Posterior vena cava (tissue), 2 donors: ENCODE results near the gene CARMIL3. TPM values are rescaled to one million over a fixed set of nuclear protein-coding genes. Genes with fewer than 3 reads are reported as not detected.
"Not testable (repeated sequence)": the region's sequence is repeated elsewhere in the genome, so short reads cannot be mapped to it uniquely, and the experiment has no call there.

Experiments used
- DNase-seq: peaks from one replicate; pipeline ENCODE4 v3.0.0-alpha.2; 2020; ENCODE audit warnings: low spot score
- intact Hi-C, 2 donors: fragments of 100-400 bp; cut with DNase I; formaldehyde crosslinking; loops; one replicate each; pipeline versions ENCODE4 v1.14.1 to v1.14.2; 2022 to 2023
- total RNA-seq, 2 donors: library from RNA; stranded (reverse); fragmentation: NEBNext Ultra II Directional; extraction: Animal tissue kit (Norgen Biotek cat#: 25700); gene quantifications; one replicate each; pipeline ENCODE4 v1.2.1, GENCODE V29; 2021
- donor health status: DM: yes; HTN: yes; CAD: no.
- donor health status: DM: yes; HTN: yes; CAD: no.

Gene CARMIL3
- total RNA-seq, 2 donors from 2014 or later = 0.14 to 0.23 TPM

GRCh38 chr14:24036963-24037657, 14.7 kb upstream of the CARMIL3 start:
- intact Hi-C loops, DNase-seq: not testable (repeated sequence)

- intact Hi-C loops = no loop called here
- no peak for DNase-seq
Measured at GRCh38 chr14:24037658-24038037, 14.2 kb upstream of the CARMIL3 start.

GRCh38 chr14:24038686-24039085, 13.1 kb upstream of the CARMIL3 start:
- intact Hi-C loops = no loop called here

DNA sequence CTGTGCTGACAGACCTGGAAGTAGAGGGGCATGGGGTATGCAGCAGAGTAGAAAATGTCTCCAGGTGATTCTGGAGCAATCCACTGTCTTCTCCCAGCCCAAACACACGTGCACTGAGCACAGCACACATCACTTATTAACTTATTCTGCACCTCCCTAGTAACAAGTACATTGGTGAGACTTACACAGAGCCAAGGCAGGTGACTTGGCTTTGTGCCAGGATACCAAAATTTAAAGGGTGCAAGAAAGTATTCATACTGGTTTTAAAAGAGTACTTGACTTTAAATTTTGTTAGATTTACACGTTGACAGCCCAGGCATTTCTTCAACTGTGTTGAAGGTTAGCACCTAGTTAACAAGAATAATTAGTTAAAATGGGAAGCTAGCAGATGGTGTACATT, 11.1 kb upstream of the CARMIL3 start:
- DNase-seq = no peak
- intact Hi-C loops = no loop called here

More at GRCh38 chr14:24038686-24039085, 13.1 kb upstream of the CARMIL3 start:
- DNase-seq = no peak

- intact Hi-C loops = no loop called here
- no peak for DNase-seq
Measured at GRCh38 chr14:24042746-24043145, 9.1 kb upstream of the CARMIL3 start.

DNA sequence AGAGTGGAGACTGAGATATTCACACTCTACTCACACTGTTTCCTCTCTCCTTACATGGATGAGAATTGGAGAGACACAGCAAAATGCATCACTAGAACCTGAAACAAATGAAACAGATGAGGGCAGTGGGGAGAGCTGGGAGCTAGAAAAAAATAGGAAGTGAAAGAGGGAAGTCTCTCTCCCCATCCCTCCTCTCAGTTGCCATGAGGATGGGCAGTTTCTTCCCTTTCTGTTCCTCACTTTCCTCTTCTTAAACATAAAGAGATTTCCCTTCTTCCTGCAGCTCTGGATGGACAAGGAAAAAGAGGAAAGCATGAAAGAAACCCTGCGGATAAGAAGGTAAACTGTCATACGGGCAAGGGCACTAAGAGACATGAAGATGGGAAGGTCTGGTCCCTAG, 2.8 kb upstream of the CARMIL3 start:
- not testable (repeated sequence) for DNase-seq
- intact Hi-C loops = loop anchor here in 1 of 2 donors (5.0 kb wide), 1 partner anchor 1527 kb away; no protein-coding TSS in a partner anchor

DNA sequence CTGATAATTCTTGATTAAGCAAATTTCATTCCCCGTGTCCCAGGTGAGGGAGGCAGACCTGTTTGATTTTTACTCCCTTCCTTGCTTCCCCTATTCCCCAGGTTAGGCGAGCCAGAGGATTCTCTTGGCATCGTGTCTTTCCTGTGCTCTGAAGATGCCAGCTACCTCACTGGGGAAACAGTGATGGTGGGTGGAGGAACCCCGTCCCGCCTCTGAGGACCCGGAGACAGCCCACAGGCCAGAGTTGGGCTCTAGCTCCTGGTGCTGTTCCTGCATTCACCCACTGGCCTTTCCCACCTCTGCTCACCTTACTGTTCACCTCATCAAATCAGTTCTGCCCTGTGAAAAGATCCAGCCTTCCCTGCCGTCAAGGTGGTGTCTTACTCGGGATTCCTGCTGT, 1.1 kb upstream of the CARMIL3 start:
- intact Hi-C loops, DNase-seq: not testable (repeated sequence)

DNA sequence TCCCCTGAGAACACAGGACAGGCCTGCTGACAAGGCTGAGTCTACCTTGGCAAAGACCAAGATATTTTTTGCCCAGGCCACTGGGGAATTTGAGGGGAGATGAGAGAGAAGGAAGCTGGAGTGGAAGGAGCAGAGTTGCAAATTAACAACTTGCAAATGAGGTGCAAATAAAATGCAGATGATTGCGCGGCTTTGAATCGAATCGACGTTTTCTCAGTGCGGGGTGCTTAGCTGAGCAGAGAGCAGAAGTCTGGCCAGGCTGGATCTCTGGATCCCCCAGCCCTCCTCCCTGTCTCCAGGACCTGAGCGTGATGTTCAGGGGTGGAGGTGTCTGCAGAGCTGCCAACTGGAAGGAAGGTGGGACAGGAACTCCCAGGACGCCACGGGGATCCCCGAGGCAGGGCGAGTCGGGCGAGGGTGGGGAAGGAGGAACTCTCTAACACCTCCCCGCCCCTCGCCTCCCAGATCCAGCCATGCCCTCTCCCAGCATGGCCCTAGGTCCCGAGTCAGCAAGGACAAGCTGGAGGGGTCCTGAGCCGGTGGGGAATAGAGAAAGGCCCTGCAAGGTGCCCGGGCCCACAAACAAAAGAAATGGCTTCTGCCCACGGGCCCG, 527 bp upstream of the CARMIL3 start:
- intact Hi-C loops = no loop called here
- no peak for DNase-seq

GRCh38 chr14:24052656-24053547, 1.1 kb downstream of the CARMIL3 start:
- intact Hi-C loops = no loop called here
- peak; percentile 38 for DNase-seq

DNA sequence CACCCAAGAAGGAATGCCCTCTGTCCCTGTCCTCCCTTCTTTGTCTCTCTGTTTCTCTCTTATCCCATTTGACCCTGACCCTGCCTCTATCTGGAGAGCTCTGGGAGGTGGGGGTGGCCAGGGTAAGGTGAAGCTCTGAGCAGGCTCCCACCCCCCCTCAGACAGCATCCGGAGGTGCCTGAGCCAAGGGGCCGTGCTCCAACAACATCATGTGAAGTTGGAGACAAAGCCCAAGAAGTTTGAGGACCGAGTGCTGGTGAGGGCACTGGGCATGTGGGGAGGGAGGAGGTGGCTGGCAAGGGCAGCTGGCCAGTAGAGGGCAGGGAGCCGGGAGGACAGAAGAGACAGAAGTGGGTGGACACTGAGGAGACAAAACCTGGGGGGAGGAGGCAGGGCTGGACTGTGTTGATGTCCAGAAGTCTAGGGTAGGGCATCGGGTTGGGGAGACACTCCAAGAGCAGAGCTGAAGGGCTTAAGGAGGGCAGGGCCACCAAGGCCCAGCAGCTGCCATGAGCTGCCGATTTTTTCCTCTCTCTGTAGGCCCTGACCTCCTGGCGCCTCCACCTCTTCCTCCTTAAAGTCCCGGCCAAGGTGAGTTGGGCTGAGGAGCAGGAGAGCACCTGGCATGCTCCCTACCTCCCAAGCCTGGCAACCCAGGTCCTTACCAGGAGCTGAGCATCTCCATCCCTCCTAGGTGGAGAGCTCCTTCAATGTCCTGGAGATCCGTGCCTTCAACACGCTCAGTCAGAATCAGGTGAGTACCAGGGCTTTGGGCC, 1.9 kb downstream of the CARMIL3 start:
- intact Hi-C loops = no loop called here
- peak; percentile 59 for DNase-seq

GRCh38 chr14:24054324-24054641, 2.5 kb downstream of the CARMIL3 start:
- peak; percentile 41 for DNase-seq
- intact Hi-C loops = no loop called here

GRCh38 chr14:24054646-24055045, 2.8 kb downstream of the CARMIL3 start:
- intact Hi-C loops = no loop called here
- DNase-seq = peak; percentile 56

DNA sequence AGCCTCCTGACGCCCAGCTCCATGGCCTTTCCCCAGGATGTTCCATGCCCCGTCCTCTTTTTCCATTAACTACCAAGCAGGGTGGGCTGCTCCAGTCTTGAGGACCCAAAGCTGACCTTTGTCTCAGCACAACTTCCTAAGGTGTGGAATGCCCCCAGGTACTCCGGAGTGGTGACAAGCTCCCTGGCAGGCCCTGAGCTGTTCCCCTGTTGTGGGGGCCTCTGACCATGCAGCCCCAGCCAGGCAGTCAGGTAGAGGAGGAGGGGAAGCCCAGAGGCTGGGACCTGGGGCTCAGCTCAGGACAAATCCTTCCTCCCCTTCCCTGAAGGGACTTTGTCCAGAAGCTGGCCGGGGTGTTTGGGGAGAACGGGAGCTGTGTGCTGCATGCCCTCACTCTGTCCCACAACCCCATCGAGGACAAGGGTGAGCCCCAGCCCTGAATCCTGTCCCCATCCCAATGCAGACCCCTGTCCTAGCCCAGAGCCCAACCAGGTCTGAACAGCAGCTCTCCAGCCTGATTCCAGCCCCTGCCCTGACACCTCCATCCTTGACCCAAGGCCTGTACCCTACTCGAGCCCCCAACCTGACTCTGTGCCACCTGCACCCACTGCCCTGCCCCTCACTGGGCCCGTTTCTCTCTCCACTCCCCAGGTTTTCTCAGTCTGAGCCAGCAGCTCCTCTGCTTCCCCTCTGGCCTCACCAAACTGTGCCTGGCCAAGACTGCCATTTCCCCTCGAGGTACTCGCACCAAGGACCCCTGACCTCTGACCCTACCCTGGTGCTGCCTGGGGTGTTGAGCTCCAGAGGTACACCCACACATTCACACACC, 4.4 kb downstream of the CARMIL3 start:
- DNase-seq = peak; percentile 77
- intact Hi-C loops = no loop called here

- intact Hi-C loops = no loop called here
- DNase-seq = peak; percentile 70
Measured at GRCh38 chr14:24056800-24057184, 5.0 kb downstream of the CARMIL3 start.

DNA sequence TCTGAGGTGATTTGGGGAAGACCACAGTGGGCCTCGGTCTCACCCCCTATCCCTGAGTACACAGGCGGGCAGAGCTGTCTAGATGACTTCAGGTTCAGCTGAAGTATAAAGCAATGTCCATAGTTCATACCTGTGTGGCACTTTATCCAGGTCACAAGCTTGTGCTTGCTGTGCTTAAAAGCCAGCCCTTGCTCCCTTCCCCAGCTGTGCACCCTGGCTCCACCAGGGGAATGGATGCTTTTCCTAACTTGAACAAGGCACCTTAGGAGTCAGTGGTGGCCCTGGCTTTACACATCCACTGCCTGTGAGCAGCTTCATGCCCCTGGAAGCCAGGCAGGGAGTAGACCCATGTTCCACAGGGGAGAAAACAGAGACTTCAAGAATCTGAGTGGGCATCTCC, 5.5 kb downstream of the CARMIL3 start:
- intact Hi-C loops = no loop called here
- peak; percentile 55 for DNase-seq

- intact Hi-C loops = no loop called here
- DNase-seq = peak; percentile 78
Measured at GRCh38 chr14:24057867-24058259, 6.1 kb downstream of the CARMIL3 start.

DNA sequence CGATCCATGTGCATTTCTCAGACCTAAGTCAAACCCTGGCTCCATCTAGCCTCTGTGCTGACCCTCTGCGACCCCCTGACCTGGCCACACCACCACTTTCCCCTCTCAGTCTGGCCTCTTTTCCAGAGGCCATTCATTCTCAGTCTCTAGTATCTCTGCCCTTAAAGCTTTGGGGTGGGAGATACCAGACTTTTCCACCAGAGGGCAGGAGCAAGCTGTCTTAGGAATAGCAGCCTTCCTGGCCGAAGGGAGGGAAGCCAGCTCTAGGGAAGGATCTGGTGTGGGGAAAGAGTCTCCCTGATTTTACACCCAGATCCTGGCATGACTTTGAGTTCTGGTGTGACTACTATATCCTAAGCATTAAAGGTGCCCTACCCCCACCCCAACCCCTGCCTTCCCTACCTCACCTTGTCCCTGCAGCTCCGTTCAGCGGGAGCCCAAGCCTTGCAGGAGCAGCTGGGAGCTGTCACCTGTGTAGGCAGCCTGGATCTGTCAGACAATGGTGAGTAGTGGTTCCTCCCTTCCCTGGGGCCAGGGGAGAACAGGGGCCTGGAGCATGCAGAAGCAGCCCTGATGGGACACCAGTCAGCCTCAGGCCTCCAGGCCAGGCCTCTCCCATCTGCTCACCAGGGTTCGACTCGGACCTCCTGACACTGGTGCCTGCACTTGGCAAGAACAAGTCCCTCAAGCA, 6.6 kb downstream of the CARMIL3 start:
- DNase-seq = peak; percentile 81
- intact Hi-C loops = no loop called here

GRCh38 chr14:24058951-24059475, 7.2 kb downstream of the CARMIL3 start:
- DNase-seq = peak; percentile 54
- intact Hi-C loops = no loop called here
